DMS153 treated with DMSO at 0.1 percent for 48 hours (cell line): ENCODE data around the gene CSNK2B.
A peak's percentile ranks its signal among the peaks of the same experiment; 100 is the strongest.

Experiments
- DNase-seq: peaks from one replicate; lab custom pipeline; 2025; ENCODE audit not compliant: unreplicated experiment; lab: John Stamatoyannopoulos, UW

Gene CSNK2B

GRCh38 chr6:31660381-31661261 is 5.3 kb upstream of the CSNK2B start, which contains the start of gene C6orf47:
C6orf47 (minus strand) TSS chr6:31660778; CDS start chr6:31659947, 831 bp downstream.
- peak; percentile 46 for DNase-seq

- DNase-seq: no peak
Measured at GRCh38 chr6:31661262-31662123, 4.4 kb upstream of the CSNK2B start.

GRCh38 chr6:31662124-31662723 is 3.7 kb upstream of the CSNK2B start:
- DNase-seq: no peak

- no peak for DNase-seq
Measured at GRCh38 chr6:31663126-31663960, 2.5 kb upstream of the CSNK2B start.

GRCh38 chr6:31663961-31664789 is 1.7 kb upstream of the CSNK2B start:
- no peak for DNase-seq

GRCh38 chr6:31664790-31665500 is 935 bp upstream of the CSNK2B start, which contains the start of gene GPANK1:
GPANK1 (minus strand) TSS chr6:31664997; CDS start chr6:31664478, 519 bp downstream.
- DNase-seq: peak; percentile 93

GRCh38 chr6:31666337-31666965 is 571 bp downstream of the CSNK2B start:
- DNase-seq: no peak

GRCh38 chr6:31669676-31670075 is 3.8 kb downstream of the CSNK2B start, which contains the start of gene LY6G5B:
LY6G5B (plus strand) TSS chr6:31669976; CDS start chr6:31670951, 975 bp downstream.
- no peak for DNase-seq

GRCh38 chr6:31676322-31676903 is 10.5 kb downstream of the CSNK2B start:
- DNase-seq: no peak

GRCh38 chr6:31676904-31677303 is 11.0 kb downstream of the CSNK2B start:
- DNase-seq: no peak

- no peak for DNase-seq
Measured at GRCh38 chr6:31677955-31678354, 12.1 kb downstream of the CSNK2B start.

GRCh38 chr6:31680226-31681134 is 14.6 kb downstream of the CSNK2B start, which contains the start of gene LY6G5C:
LY6G5C (minus strand) TSS chr6:31681067; CDS start chr6:31680373, 694 bp downstream.
- peak; percentile 88 for DNase-seq

- peak; percentile 60 for DNase-seq
Measured at GRCh38 chr6:31681135-31681671, 15.3 kb downstream of the CSNK2B start.

GRCh38 chr6:31683591-31683990 is 17.7 kb downstream of the CSNK2B start:
- no peak for DNase-seq

- no peak for DNase-seq
Measured at GRCh38 chr6:31686483-31686882, 20.6 kb downstream of the CSNK2B start.

GRCh38 chr6:31687321-31687720 is 21.4 kb downstream of the CSNK2B start:
- no peak for DNase-seq
